CD4-positive, alpha-beta memory T cell (primary cell): Measurements from ENCODE around the gene CHD9. TPM values are rescaled to one million over a fixed set of nuclear protein-coding genes. Genes with fewer than 3 reads are reported as not detected.
"Not testable (repeated sequence)": the region's sequence is repeated elsewhere in the genome, so short reads cannot be mapped to it uniquely, and the experiment has no call there.

Experiments used
- CTCF ChIA-PET: fragments of 350-600 bp; sonication (Branson Sonifier 250); formaldehyde crosslinking; loops from one replicate; lab custom pipeline; 2021; ENCODE audit warnings: inconsistent platforms; ENCODE audit not compliant: partially characterized antibody; lab: Charles Lee
- POLR2A ChIA-PET: fragments of 350-600 bp; sonication (Branson Sonifier 250); formaldehyde crosslinking; loops from one replicate; lab custom pipeline; 2021; ENCODE audit not compliant: partially characterized antibody; lab: Charles Lee
- DNase-seq, 5 donors: peaks; one replicate each; pipeline versions ENCODE4 v3.0.0 to v3.0.0-alpha.2; 2020 to 2022; ENCODE audit warnings: mixed read lengths in 1 of 5
- H3K27ac ChIP-seq: one replicate; pipeline ENCODE4 v1.7.0; 2013; ENCODE audit warnings: low read depth, low read length
- H3K27me3 ChIP-seq: 2 replicates; pipeline ENCODE4 v1.7.0; 2013; ENCODE audit warnings: mild to moderate bottlenecking, low read length, moderate library complexity; ENCODE audit not compliant: insufficient read depth
- H3K36me3 ChIP-seq: 2 replicates; pipeline ENCODE4 v1.7.0; 2013; ENCODE audit warnings: mild to moderate bottlenecking, low read length, moderate library complexity; ENCODE audit not compliant: insufficient read depth
- H3K4me1 ChIP-seq: 2 replicates; pipeline ENCODE4 v1.7.0; 2013; ENCODE audit warnings: mild to moderate bottlenecking, low read length, moderate library complexity; ENCODE audit not compliant: insufficient read depth
- H3K4me3 ChIP-seq, 2 donors: one replicate each; pipeline ENCODE4 v1.7.0; 2013; ENCODE audit warnings: low read length in 2 of 2, mild to moderate bottlenecking in 1 of 2
- H3K9me3 ChIP-seq, 2 donors: one replicate each; pipeline ENCODE4 v1.7.0; 2013; ENCODE audit warnings: low read length in 2 of 2, control low read depth in 1 of 2; ENCODE audit not compliant: control insufficient read depth in 1 of 2
- H3K27ac Mint-ChIP-seq, 7 donors: one replicate each; pipeline ENCODE4 v1.8.0; 2020 to 2021; ENCODE audit warnings: mixed read lengths in 7 of 7, mild to moderate bottlenecking in 6 of 7, inconsistent platforms in 3 of 7, moderate library complexity in 3 of 7
- H3K27me3 Mint-ChIP-seq, 2 donors: one replicate each; pipeline ENCODE4 v1.8.0; 2020 to 2021; ENCODE audit warnings: mixed read lengths in 2 of 2
- H3K36me3 Mint-ChIP-seq, 2 donors: one replicate each; pipeline ENCODE4 v1.8.0; 2020 to 2021; ENCODE audit warnings: mixed read lengths in 2 of 2, inconsistent platforms in 1 of 2, mild to moderate bottlenecking in 1 of 2
- H3K4me1 Mint-ChIP-seq, 4 donors: one replicate each; pipeline ENCODE4 v1.8.0; 2020 to 2021; ENCODE audit warnings: mixed read lengths in 4 of 4, mild to moderate bottlenecking in 1 of 4
- H3K4me3 Mint-ChIP-seq, 8 donors: one replicate each; pipeline ENCODE4 v1.8.0; 2020 to 2021; ENCODE audit warnings: mixed read lengths in 8 of 8, mild to moderate bottlenecking in 7 of 8, moderate library complexity in 6 of 8, inconsistent platforms in 3 of 8
- H3K9me3 Mint-ChIP-seq, 8 donors: one replicate each; pipeline ENCODE4 v1.8.0; 2020 to 2021; ENCODE audit warnings: mixed read lengths in 8 of 8, mild to moderate bottlenecking in 5 of 8, inconsistent platforms in 3 of 8, moderate library complexity in 1 of 8
- intact Hi-C: fragments of 100-400 bp; cut with micrococcal nuclease; formaldehyde crosslinking; loops from one replicate; pipeline ENCODE4 v1.15.1; 2023
- polyA plus RNA-seq, 2 donors: library from polyadenylated mRNA; unstranded; fragments of 300-500 nt; fragmentation: Illumina TruSeq; gene quantifications; one replicate each; pipeline ENCODE4 v1.2.3, GENCODE V29; 2021
- total RNA-seq, 2 experiments: library from RNA; stranded (reverse); gene quantifications; one replicate each; pipeline ENCODE4 v1.2.3, GENCODE V29; 2021

Gene CHD9
- total and polyA plus RNA-seq, 4 experiments from 2014 or later, result 22.9 to 49.7 (median 39.5) TPM

DNA sequence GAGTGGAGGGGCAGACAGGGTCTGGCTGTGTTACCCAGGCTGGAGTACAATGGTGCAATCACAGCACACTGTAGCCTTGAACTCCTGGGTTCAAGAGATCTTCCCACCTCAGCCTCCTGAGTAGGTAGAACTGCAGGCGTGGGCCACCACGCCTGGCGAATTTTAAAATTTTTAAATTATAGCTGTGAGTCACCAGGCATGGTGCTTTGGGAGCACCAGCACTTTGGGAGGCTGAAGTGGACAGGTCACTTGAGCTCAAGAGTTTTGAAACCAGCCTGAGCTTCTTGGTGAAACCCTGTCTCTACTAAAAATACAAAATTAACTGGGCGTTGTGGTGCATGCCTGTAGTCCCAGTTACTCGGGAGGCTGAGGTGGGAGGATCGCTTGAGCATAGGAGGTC, 114.0 kb downstream of the CHD9 start:
- H3K4me1 ChIP-seq, result no peaks in the 10 kb centered on the region
- Mint-ChIP-seq H3K36me3 (peaks cover under 1 to 4% of the 10 kb centered on the region in 2 donors), H3K27me3 (no peaks in the 10 kb centered on the region), H3K4me3 (no peak overlapping the region), H3K4me1 (peaks cover 8 to 29% (median 12%) of the 10 kb centered on the region in 4 donors), H3K27ac (no peak overlapping the region), H3K9me3 (no peaks in the 10 kb centered on the region)
- intact Hi-C loops, result no loop called here
- DNase-seq, result no peak
- no peak overlapping the region for H3K27ac ChIP-seq
- ChIA-PET CTCF (interaction anchor here (0.7 kb wide), 2 partner anchors 9 to 14 kb away, joined by 3 read pairs; no protein-coding TSS in a partner anchor), POLR2A (no interaction called here)
- H3K9me3 ChIP-seq, result no peaks in the 10 kb centered on the region
- H3K4me3 ChIP-seq, result no peak overlapping the region
- H3K27me3 ChIP-seq, result no peaks in the 10 kb centered on the region
- no peaks in the 10 kb centered on the region for H3K36me3 ChIP-seq

DNA sequence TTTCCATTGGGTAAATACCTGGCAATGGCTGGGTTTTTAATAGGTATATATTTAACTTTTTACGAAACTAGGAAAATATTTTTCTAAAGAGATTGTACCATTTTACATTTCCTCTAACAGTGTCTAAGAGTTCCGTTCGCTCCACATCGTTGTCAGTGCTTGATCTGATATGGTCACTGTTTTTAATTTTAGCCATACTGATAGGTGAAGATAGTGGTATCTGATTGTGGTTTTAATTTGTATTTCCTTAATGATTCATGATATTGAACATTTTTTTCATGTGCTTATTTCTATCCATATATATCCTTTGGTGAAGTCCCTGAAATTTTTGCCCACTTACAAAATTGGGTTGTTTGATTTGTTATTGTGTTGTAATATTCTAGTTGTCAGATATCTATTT, 117.7 kb downstream of the CHD9 start:
- H3K4me3 ChIP-seq, result no peak overlapping the region
- H3K36me3 Mint-ChIP-seq, result peaks cover 15 to 20% of the 10 kb centered on the region in 2 donors
- H3K27me3 ChIP-seq, result no peaks in the 10 kb centered on the region
- intact Hi-C loops, result no loop called here
- no peak overlapping the region for H3K4me3 Mint-ChIP-seq
- H3K4me1 ChIP-seq, result no peaks in the 10 kb centered on the region
- POLR2A ChIA-PET, result no interaction called here
- peak overlapping the region in 1 of 7 donors; percentile 5 for H3K27ac Mint-ChIP-seq
- no peak overlapping the region for H3K27ac ChIP-seq
- CTCF ChIA-PET, result interaction anchor here (1.5 kb wide), 1 partner anchor 18 kb away, joined by 3 read pairs; no protein-coding TSS in a partner anchor
- H3K9me3 Mint-ChIP-seq, result no peaks in the 10 kb centered on the region
- H3K36me3 ChIP-seq, result no peaks in the 10 kb centered on the region
- H3K9me3 ChIP-seq, result no peaks in the 10 kb centered on the region
- peaks cover 0 to 27% (median 21%) of the 10 kb centered on the region in 4 donors for H3K4me1 Mint-ChIP-seq
- H3K27me3 Mint-ChIP-seq, result no peaks in the 10 kb centered on the region
- DNase-seq, result no peak

DNA sequence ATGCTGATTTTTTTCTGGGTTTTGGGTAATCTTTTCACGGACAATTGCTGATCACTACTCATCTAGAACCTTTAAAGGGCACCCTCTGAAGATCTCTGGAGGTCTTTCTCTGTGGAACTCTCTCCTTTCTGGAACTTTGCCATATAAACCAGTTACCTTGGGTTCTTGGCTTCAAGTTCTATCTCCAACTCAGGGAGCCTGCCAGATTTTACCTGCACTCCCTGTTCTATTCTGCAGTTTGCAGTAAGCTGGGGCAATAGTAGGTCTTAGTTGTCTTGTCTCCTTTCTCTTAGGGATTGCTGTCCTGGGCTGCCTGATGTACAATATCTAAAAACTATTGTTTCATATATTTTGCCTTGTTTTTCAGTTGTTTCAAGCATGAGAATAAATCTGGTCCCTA, 120.3 kb downstream of the CHD9 start:
- Mint-ChIP-seq H3K4me3 (no peak overlapping the region), H3K27ac (no peak overlapping the region), H3K4me1 (peaks cover 0 to 27% (median 20%) of the 10 kb centered on the region in 4 donors), H3K36me3 (peaks cover 20 to 25% of the 10 kb centered on the region in 2 donors), H3K27me3 (no peaks in the 10 kb centered on the region), H3K9me3 (no peaks in the 10 kb centered on the region)
- ChIA-PET POLR2A (no interaction called here), CTCF (interaction anchor here (2.9 kb wide), 1 partner anchor 16 kb away, joined by 6 read pairs; no protein-coding TSS in a partner anchor)
- Histone ChIP-seq H3K27me3 (no peaks in the 10 kb centered on the region), H3K4me1 (no peaks in the 10 kb centered on the region), H3K36me3 (no peaks in the 10 kb centered on the region), H3K4me3 (no peak overlapping the region), H3K9me3 (no peaks in the 10 kb centered on the region), H3K27ac (no peak overlapping the region)
- intact Hi-C loops, result no loop called here
- no peak for DNase-seq

- Histone ChIP-seq H3K9me3 (no peaks in the 10 kb centered on the region), H3K4me3 (no peak overlapping the region), H3K4me1 (no peaks in the 10 kb centered on the region), H3K36me3 (no peaks in the 10 kb centered on the region), H3K27me3 (no peaks in the 10 kb centered on the region), H3K27ac (no peak overlapping the region)
- Mint-ChIP-seq H3K36me3 (peaks cover 21 to 29% of the 10 kb centered on the region in 2 donors), H3K4me1 (peaks cover 0 to 26% (median 17%) of the 10 kb centered on the region in 4 donors), H3K9me3 (no peaks in the 10 kb centered on the region), H3K27ac (no peak overlapping the region), H3K4me3 (no peak overlapping the region), H3K27me3 (no peaks in the 10 kb centered on the region)
- intact Hi-C loops, result no loop called here
- no peak for DNase-seq
- CTCF ChIA-PET, result interaction anchor here (2.9 kb wide), 1 partner anchor 17 kb away, joined by 6 read pairs; no protein-coding TSS in a partner anchor
- POLR2A ChIA-PET, result no interaction called here
Measured at GRCh38 chr16:53176434-53176833, 121.6 kb downstream of the CHD9 start.

GRCh38 chr16:53183442-53183841, 128.7 kb downstream of the CHD9 start:
- H3K4me3 ChIP-seq, result no peak overlapping the region
- CTCF ChIA-PET, result no interaction called here
- Mint-ChIP-seq H3K27ac (no peak overlapping the region), H3K9me3 (peaks cover 3 to 29% (median 23%) of the 10 kb centered on the region in 8 donors), H3K4me1 (peaks cover 0 to 2% (median 0%) of the 10 kb centered on the region in 4 donors), H3K27me3 (no peaks in the 10 kb centered on the region), H3K36me3 (peaks cover 31 to 41% of the 10 kb centered on the region in 2 donors), H3K4me3 (no peak overlapping the region)
- no peaks in the 10 kb centered on the region for H3K27me3 ChIP-seq
- H3K4me1 ChIP-seq, result no peaks in the 10 kb centered on the region
- no peaks in the 10 kb centered on the region for H3K36me3 ChIP-seq
- peaks cover 0 to 3% of the 10 kb centered on the region in 2 donors for H3K9me3 ChIP-seq
- POLR2A ChIA-PET, result no interaction called here
- intact Hi-C loops, result no loop called here
- no peak for DNase-seq
- no peak overlapping the region for H3K27ac ChIP-seq

DNA sequence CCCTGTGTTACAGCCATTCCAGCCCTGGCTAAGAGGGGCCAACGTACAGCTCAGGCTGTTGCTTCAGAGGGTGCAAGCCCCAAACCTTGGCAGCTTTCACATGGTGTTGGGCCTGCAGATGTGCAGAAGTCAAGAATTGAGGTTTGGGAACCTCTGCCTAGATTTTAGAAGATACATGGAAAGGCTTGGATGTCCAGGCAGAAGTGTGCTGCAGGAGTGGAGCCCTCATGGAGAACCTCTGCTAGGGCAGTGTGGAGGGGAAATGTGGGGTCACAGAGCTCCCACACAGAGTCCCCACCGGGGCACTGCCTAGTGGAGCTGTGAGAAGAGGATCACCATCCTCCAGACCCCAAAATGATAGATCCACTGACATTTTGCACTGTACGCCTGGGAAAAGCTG, 130.9 kb downstream of the CHD9 start:
- H3K27ac Mint-ChIP-seq, POLR2A ChIA-PET, DNase-seq, H3K4me1 ChIP-seq, CTCF ChIA-PET, H3K27me3 ChIP-seq, H3K4me3 ChIP-seq, H3K36me3 ChIP-seq, H3K27ac ChIP-seq, H3K27me3 Mint-ChIP-seq, H3K4me1 Mint-ChIP-seq, H3K4me3 Mint-ChIP-seq, H3K9me3 ChIP-seq, intact Hi-C loops: not testable (repeated sequence)
- Mint-ChIP-seq H3K36me3 (peaks cover 26 to 37% of the 10 kb centered on the region in 2 donors), H3K9me3 (peaks cover 3 to 29% (median 23%) of the 10 kb centered on the region in 8 donors)

- CTCF ChIA-PET, result interaction anchor here (1.2 kb wide), 2 partner anchors 58 to 133 kb away, joined by 3 read pairs; partner anchors contain the start of gene CHD9
- Mint-ChIP-seq H3K4me1 (peaks cover 0 to 8% (median 2%) of the 10 kb centered on the region in 4 donors), H3K36me3 (peaks cover 26 to 34% of the 10 kb centered on the region in 2 donors), H3K4me3 (no peak overlapping the region), H3K9me3 (peaks cover 3 to 29% (median 23%) of the 10 kb centered on the region in 8 donors), H3K27ac (peak overlapping the region in 1 of 7 donors; percentile 5), H3K27me3 (no peaks in the 10 kb centered on the region)
- Histone ChIP-seq H3K27ac (no peak overlapping the region), H3K36me3 (no peaks in the 10 kb centered on the region), H3K27me3 (no peaks in the 10 kb centered on the region), H3K4me3 (no peak overlapping the region), H3K4me1 (no peaks in the 10 kb centered on the region), H3K9me3 (peaks cover 0 to 3% of the 10 kb centered on the region in 2 donors)
- POLR2A ChIA-PET, result interaction anchor here (0.5 kb wide), 1 partner anchor 43 kb away, joined by 4 read pairs; no protein-coding TSS in a partner anchor
- no peak for DNase-seq
- intact Hi-C loops, result no loop called here
Measured at GRCh38 chr16:53187775-53188174, 133.0 kb downstream of the CHD9 start.
